Activated CD8-positive, alpha-beta memory T cell treated with anti-CD3 and anti-CD28 coated beads, Interleukin-2, amount 50 U/mL, for 24 hours (primary cell): ENCODE results near the gene FAM83G.

Source experiments
- DNase-seq: peaks from one replicate; pipeline ENCODE4 v3.0.0-alpha.2; 2020; ENCODE audit errors: extremely low read depth

The FAM83G gene

GRCh38 chr17:18988546-18989173 lies 15.9 kb downstream of the FAM83G start:
- DNase-seq = no peak

GRCh38 chr17:18987862-18988545 lies 16.6 kb downstream of the FAM83G start:
- no peak for DNase-seq

GRCh38 chr17:18987230-18987610 lies 17.3 kb downstream of the FAM83G start:
- DNase-seq = no peak

DNA sequence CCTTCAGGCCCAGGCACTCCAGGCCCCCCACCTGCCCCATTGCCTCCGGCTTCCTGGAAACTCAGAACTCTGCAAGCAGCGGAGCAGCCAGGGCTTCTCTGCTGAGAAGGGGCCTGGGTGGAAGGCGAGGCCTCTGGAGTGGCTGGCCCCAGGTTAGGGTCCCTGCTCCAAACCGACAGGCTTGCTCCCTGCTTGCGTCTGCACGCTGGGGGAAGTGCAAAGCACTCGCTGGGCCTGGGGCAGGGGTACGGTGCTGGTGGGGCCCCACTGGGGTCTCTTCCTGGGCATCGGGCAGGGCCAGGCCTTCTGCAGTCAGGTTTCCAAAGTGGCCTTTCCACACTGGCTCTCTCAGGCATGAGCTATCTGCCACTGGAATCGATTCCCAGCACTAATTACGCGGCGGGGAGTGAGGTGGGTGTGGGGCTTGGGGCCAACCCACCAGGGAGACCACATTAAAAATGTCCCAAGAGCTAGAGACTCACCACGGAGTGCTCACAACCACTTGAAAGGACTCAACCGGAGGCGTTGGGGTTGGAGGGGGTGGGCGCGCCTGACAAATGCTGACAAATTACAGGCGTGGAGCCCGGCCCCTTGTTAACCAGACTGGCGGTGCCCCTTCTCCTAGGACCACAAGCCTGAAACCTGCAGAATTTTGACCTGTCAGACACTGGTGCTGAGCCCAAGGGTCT lies 17.9 kb downstream of the FAM83G start:
- no peak for DNase-seq

DNA sequence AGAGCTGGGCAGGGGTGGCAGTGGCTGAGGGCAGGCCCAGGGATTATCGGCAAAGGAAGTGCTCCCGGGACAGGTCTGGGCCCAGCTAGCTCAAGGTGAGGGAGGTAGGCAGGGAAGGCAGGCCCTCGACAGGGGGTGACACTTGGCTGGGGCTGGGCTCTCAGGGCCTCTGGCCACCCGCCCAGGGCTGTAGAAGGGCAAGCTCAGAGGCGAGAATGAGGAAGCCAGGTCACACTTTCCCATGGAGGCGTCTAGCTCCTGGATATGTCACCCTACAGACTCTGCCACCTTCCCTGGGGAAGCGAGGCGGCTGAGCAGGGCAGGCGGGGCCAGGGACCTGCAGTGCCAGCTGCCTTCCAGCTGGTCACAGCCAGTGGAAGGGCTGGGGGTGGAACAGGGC lies 19.1 kb downstream of the FAM83G start:
- no peak for DNase-seq

DNA sequence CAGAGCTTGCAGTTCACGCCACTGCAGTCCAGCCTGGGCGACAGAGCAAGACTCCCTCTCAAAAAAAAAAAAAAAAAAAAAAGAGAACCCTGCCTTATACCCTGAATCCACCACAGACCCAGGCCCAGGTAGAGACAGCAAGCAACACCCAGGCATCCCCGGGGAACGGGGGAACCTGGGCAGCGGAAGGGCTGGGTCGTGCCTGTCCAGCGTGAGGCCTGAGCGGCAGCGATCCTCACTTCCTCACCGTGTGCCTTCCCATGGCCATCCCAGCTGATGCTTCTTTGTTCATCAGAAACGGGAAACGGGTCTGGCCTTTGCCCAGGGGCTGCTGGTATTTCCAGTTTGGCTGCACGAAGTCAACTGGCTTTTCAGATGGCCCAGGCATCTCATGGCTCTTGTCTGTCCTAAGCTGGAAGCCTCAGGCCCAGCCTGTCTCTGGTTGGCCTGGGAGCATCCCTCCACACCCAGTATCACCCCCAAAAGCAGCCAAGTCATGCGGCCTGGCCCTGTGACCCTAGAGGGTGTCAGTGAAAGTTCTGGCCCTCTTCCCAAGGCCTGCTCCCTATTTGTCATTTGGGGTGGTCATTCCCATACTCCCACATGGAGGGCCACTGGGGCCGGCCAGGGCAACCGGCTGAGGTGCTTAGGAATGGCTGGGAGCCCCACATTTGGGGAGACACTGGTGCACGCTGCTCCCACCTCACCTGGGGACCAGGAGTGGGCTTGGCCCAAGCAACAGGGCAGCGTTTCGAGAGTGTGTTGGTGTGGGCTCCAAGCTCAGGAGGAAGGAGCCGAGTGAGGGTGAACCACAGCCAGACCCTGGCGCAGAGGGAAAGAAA lies 20.1 kb downstream of the FAM83G start:
- DNase-seq = no peak

GRCh38 chr17:18981642-18982424 lies 22.7 kb downstream of the FAM83G start:
- no peak for DNase-seq

DNA sequence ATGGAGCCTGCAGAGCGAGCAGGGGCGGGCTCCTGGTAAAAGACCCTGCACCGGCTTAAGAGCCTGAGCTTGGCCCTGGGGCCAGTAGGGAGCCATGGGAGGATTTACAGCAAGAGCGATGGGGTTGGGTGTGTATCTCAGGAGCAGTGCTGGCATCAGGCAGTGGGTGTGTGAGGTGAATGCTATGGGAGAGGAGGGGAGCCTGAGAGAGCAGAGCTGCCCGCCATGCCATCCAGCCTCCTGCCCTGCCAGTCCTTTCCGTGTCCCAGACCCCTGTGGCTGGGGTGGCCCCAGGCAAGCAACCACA lies 23.3 kb downstream of the FAM83G start:
- DNase-seq = no peak

DNA sequence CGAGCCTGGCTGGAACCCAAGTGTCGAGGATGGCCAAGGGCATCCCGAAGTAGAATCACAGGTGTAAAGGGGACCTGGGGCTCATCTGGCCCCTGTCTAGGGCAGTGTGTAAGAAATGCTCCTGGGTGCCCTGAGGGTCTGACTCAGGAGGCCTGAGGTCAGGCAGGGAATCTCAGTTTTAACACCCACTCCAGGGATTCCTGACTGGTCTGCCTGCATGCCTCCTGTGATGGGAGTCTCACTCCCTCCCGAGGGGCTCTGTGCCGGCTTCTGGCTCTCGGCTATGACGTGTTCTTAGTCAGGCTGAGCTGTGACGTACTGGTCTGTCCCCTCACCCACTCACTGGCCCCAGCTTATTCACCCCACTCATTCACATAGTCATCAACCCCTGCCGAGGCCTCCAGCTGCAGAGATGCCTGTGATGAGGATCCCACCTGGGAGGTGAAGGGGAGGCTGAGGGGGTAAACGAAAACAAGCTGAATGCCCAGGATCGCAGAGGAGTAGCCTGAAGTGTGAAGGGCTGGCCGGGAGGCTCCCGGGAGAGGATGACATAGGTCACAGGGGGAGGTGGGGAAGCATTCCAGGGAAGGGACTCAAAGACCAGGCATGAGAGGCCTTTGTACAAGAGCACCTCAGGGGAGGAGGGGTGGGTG lies 23.8 kb downstream of the FAM83G start:
- DNase-seq = no peak

DNA sequence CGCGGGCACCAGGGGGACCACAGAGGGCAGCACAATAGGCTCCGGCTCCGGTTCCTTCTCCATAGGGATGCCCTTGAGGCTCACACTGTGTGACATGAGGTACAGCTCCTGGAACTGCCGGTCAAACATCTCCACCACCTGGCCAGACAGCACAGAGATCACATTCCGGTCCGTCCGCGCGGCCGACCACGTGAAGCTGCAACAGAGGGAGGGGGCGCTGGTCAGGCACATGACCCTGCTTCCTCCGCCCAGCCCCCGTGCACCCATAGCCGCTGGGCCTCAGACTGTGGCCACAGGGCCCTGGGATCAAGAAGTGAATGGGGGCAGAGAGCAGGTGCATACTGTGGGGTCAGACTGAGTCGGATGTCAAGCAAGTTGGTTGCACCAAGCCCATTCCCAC lies 25.9 kb downstream of the FAM83G start:
- no peak for DNase-seq

DNA sequence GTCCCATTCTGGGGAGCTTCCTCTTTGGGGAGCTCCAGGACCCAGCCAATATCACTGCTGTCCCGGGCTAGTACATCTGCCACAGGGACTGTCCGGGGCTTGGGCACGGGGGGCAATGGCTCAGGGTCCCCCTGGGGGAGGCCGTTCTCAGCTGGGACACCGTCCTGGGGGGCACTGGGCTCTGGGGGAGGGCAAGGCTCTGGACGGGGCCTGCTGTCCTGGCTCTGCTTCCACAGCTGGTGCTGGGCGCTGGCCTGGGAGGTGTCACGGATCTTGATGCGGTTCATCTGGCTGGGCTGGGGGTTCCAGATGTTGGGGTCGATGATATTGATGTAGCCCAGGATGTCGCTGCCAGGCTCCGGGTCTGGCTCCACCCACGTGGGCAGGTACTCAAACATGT lies 26.5 kb downstream of the FAM83G start:
- no peak for DNase-seq

GRCh38 chr17:18977646-18978045 lies 26.9 kb downstream of the FAM83G start:
- no peak for DNase-seq

DNA sequence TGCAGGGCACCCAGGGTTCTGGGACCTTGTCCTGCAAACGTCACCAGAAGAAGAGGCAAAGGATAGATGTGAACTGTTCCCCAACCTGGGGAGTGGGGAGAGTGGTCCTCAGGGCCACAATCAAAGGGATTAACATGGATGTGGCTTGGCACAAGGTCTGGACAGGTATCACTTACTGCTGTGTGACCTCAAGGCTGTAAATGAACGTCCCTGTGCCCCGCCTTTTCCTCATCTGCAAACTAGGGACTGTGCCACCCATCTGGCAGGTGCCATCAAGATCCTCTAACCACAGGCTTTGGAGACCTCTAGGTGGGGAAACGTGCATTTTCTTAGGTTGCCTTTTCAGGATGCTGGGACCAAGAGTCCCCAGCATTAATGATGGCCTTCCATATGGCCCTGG lies 27.5 kb downstream of the FAM83G start:
- DNase-seq = no peak

DNA sequence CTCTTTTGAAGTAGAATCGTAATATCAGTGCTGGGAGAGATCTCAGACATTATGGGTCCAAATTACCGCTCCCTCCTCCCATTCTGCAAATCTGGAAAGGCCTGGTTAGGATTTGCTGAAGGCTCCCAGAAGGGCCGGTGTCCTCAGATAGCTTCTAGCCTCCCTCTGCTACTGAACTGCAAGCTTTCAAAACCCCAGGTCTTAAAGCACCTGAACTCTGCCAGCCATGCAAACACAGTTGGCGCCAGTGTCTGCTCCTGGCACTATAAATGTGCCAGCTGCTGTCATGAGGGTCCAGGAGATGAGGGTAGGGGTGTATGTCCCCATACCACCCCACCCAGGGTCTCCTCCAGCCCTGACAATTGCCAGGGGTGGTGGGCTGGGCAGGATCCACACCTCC lies 28.4 kb downstream of the FAM83G start:
- DNase-seq = no peak

DNA sequence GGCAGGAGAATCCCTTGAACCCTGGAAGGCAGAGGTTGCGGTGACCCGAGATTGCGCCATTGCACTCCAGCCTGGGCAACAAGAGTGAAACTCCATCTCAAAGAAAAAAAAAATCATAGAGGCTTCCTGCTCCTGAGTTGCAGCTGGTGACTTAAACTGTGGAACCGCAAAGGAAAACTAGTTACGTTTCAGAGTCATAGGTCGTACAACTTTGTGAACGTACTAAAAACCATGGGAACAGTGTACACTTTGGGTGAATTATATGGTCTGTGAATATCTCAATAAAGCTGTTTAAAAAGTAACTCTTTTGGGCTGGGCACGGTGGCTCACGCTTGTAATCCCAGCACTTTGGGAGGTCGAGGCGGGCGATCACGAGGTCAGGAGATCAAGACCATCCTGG lies 29.0 kb downstream of the FAM83G start:
- no peak for DNase-seq

- DNase-seq = no peak
Measured at GRCh38 chr17:18974407-18975149, 30.0 kb downstream of the FAM83G start.

DNA sequence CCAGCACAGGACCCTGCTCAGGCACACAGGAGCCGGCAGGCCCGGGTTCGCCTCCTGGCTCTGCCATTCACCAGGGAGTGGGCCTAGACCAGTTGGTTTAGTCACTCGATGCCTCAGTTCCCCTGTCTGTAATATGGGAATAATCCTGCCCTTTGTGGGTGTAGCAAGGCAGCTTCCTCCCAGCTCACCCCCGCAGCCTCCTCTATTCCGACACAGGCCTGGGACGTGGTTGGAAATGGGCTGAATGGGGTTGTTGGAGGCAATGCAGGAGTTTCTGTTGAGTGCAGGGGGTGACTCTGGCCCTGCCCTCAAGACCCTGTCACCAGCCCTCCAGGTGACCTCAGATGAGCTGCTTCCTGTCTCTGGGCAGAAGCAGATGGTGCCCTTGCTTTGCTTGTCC lies 32.8 kb downstream of the FAM83G start:
- no peak for DNase-seq

DNA sequence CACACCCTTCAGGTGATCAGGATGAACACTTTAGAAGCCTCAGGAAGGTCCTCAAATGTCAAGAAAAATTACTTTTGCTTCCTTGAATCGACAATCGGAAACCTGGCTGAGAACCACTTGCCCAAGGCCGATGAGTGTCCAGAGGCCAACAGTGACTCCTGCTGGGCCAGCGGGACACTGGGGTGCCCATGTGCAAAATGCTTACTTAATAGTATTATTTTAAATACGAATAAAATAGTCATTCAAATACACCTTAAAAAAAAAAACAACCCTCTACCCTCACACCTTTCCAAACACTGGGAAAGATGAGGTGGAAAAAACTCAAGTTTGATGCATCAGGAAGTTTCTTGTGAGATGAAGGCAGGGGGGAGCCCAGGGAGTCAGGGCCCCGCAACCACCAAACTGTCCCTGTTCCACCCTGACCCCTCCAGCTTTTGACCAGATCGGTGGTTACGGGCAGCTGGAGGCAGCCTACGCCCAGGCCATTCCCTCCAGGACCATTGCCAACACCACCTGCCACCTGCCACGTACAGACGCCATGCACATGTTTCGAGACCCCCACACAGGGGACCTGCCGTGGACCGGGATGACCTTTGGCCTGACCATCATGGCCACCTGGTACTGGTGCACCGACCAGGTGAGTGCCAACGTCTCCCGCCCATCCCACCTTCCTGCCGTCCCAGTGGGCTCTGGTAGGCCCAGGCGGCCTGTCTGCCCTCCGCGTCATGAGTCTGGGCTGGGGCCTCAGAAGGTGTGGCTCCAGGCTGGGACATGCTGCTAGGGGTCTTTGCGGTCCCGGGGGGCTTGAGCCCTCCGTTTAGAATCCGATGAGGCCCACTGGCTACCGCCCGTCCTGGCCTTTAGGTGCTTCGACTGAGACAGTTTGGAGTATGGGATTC lies 33.7 kb downstream of the FAM83G start:
- no peak for DNase-seq
